ENCODE data around the gene CNTRL.

GRCh38 chr9:121048175-121048574, 26.6 kb upstream of the CNTRL start:
- TF ChIP-seq POLR2AphosphoS5 (IDR thresholded peaks at IDR 0.05; ENCODE audit: borderline replicate concordance, low read depth, low read length), result no peak
- TF ChIP-seq EZH2 (IDR thresholded peaks at IDR 0.05), result no peak
